ENCODE results near the gene ISG20L2. TPM values are rescaled to one million over a fixed set of nuclear protein-coding genes. Genes with fewer than 3 reads are reported as not detected.

ISG20L2 gene
- polyA plus RNA-seq, 2 of the 4 experiments (the other 2 are of a cell fraction), result 29.6 to 42.5 TPM

GRCh38 chr1:156708218-156708661 lies 20.3 kb downstream of the ISG20L2 start:
- ChIA-PET CTCF (interaction anchor here (12.8 to 52.1 kb wide), 3 partner anchors 8 to 82 kb away, joined by 93 to 2258 read pairs (median 2258); partner anchors contain the start of genes CRABP2, ISG20L2, METTL25B and NES), POLR2A (interaction anchor here (1.1 kb wide), 1 partner anchor 20 kb away, joined by 4 read pairs; the partner anchor contains the start of gene METTL25B)
- FAIRE-seq, result no peak
- no peak for TF ChIP-seq HOXB13 (CRISPR knock-in tag; IDR thresholded peaks at IDR 0.05; ENCODE audit: low read depth)
- TF ChIP-seq CBX2 (IDR thresholded peaks at IDR 0.05; ENCODE audit: borderline replicate concordance, low read depth), result no peak
- TF ChIP-seq, protein P1, sequence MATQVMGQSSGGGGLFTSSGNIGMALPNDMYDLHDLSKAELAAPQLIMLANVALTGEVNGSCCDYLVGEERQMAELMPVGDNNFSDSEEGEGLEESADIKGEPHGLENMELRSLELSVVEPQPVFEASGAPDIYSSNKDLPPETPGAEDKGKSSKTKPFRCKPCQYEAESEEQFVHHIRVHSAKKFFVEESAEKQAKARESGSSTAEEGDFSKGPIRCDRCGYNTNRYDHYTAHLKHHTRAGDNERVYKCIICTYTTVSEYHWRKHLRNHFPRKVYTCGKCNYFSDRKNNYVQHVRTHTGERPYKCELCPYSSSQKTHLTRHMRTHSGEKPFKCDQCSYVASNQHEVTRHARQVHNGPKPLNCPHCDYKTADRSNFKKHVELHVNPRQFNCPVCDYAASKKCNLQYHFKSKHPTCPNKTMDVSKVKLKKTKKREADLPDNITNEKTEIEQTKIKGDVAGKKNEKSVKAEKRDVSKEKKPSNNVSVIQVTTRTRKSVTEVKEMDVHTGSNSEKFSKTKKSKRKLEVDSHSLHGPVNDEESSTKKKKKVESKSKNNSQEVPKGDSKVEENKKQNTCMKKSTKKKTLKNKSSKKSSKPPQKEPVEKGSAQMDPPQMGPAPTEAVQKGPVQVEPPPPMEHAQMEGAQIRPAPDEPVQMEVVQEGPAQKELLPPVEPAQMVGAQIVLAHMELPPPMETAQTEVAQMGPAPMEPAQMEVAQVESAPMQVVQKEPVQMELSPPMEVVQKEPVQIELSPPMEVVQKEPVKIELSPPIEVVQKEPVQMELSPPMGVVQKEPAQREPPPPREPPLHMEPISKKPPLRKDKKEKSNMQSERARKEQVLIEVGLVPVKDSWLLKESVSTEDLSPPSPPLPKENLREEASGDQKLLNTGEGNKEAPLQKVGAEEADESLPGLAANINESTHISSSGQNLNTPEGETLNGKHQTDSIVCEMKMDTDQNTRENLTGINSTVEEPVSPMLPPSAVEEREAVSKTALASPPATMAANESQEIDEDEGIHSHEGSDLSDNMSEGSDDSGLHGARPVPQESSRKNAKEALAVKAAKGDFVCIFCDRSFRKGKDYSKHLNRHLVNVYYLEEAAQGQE (IDR thresholded peaks at IDR 0.05), result no peak
- no peak for TF ChIP-seq EHF (CRISPR knock-in tag; IDR thresholded peaks at IDR 0.05)
- no peak for TF ChIP-seq ATOH8 (CRISPR knock-in tag; IDR thresholded peaks at IDR 0.05; ENCODE audit: low read depth)
- no peak for TF ChIP-seq HDAC2 (IDR thresholded peaks at IDR 0.05)
- no peak for TF ChIP-seq RFX5 (IDR thresholded peaks at IDR 0.05)
- no peak for TF ChIP-seq HEYL (CRISPR knock-in tag; IDR thresholded peaks at IDR 0.05)
- TF ChIP-seq, protein P2, sequence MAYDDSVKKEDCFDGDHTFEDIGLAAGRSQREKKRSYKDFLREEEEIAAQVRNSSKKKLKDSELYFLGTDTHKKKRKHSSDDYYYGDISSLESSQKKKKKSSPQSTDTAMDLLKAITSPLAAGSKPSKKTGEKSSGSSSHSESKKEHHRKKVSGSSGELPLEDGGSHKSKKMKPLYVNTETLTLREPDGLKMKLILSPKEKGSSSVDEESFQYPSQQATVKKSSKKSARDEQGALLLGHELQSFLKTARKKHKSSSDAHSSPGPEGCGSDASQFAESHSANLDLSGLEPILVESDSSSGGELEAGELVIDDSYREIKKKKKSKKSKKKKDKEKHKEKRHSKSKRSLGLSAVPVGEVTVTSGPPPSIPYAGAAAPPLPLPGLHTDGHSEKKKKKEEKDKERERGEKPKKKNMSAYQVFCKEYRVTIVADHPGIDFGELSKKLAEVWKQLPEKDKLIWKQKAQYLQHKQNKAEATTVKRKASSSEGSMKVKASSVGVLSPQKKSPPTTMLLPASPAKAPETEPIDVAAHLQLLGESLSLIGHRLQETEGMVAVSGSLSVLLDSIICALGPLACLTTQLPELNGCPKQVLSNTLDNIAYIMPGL (CRISPR knock-in tag; IDR thresholded peaks at IDR 0.05; ENCODE audit: borderline replicate concordance), result no peak
- TF ChIP-seq, protein P3, sequence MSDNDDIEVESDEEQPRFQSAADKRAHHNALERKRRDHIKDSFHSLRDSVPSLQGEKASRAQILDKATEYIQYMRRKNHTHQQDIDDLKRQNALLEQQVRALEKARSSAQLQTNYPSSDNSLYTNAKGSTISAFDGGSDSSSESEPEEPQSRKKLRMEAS (IDR thresholded peaks at IDR 0.05), result no peak
- ATAC-seq, result no peak
- Histone ChIP-seq H3K4me2 (no peak overlapping the region), H3K27ac (no peak overlapping the region), H3K9me3 (no peaks in the 10 kb centered on the region), H3K4me3 (no peak overlapping the region), H3K4me1 (peaks cover 76% of the 10 kb centered on the region)
- DNase-seq (ENCODE audit: low read depth in 1 of 2, low spot score in 1 of 2), result no peak
- WGBS (ENCODE audit: missing lambda C conversion rate), result 86% methylated on average over 4 of the region's 4 CpGs

- ChIA-PET POLR2A (interaction anchor here (1.1 to 1.6 kb wide), 2 partner anchors 20 to 21 kb away, joined by 4 to 5 read pairs; partner anchors contain the start of genes ISG20L2 and METTL25B), CTCF (interaction anchor here (0.6 to 52.1 kb wide), 7 partner anchors 9 to 791 kb away, joined by 3 to 2258 read pairs (median 30); partner anchors contain the start of genes CRABP2, INSRR, ISG20L2 and METTL25B)
- WGBS (ENCODE audit: missing lambda C conversion rate), result 72% methylated on average over 7 of the region's 8 CpGs
- Histone ChIP-seq H3K4me1 (peaks cover 69% of the 10 kb centered on the region), H3K27ac (0 out of 6 replicates have a peak overlapping the region, but pooled peaks of 1 of the 2 experiments have one; percentile 12), H3K9me3 (no peaks in the 10 kb centered on the region), H3K4me2 (no peak overlapping the region), H3K4me3 (no peak overlapping the region)
- TF ChIP-seq CEBPB (IDR thresholded peaks at IDR 0.05), result no peak
- TF ChIP-seq, protein P1 (IDR thresholded peaks at IDR 0.05), result no peak
- no peak for DNase-seq (ENCODE audit: low read depth in 1 of 2, low spot score in 1 of 2)
- FAIRE-seq, result no peak
- no peak for ATAC-seq
Observed at GRCh38 chr1:156707417-156708217, 20.9 kb downstream of the ISG20L2 start.

Measured in A549 (cell line).